ENCODE data around the gene CMKLR1. TPM values are rescaled to one million over a fixed set of nuclear protein-coding genes. Genes with fewer than 3 reads are reported as not detected.

The CMKLR1 gene
- polyA plus RNA-seq, 3 donors, result 7.5 to 11.6 (median 7.9) TPM

- H3K9me3 ChIP-seq (replicated peaks in 1 of 2; ENCODE audit: control insufficient read depth in 1 of 2, insufficient read depth in 1 of 2, low read length in 2 of 2), result no peaks in the 10 kb centered on the region
- TF ChIP-seq CTCF (IDR thresholded peaks at IDR 0.05), result no peak
- peak overlapping the region; percentile 86 to 96 for H3K27ac ChIP-seq (ENCODE audit: low read depth in 1 of 2, low read length in 2 of 2)
- no peaks in the 10 kb centered on the region for H3K36me3 ChIP-seq (replicated peaks in 1 of 2; ENCODE audit: control insufficient read depth in 1 of 2, insufficient read depth in 2 of 2, low read length in 2 of 2)
- DNase-seq, result peak; percentile 49 to 85 (median 72)
- H3K4me3 ChIP-seq (replicated peaks in 1 of 3; ENCODE audit: low read depth in 2 of 3, low read length in 3 of 3), result peak overlapping the region in 1 of 3 experiments; percentile 63
- 100% methylated on average over 2 of the region's 6 CpGs for WGBS (ENCODE audit: insufficient coverage)
- no peaks in the 10 kb centered on the region for H3K27me3 ChIP-seq (ENCODE audit: control insufficient read depth in 2 of 2, insufficient read depth in 2 of 2, low read length in 2 of 2)
- H3K4me2 ChIP-seq (replicated peaks; ENCODE audit: extremely low read depth, low read length, poor library complexity, severe bottlenecking), result peak overlapping the region; percentile 48
- H3K27me3 Mint-ChIP-seq (ENCODE audit: low read depth in 3 of 3), result peaks cover 0 to 3% (median under 1%) of the 10 kb centered on the region in 3 donors
- H3K36me3 Mint-ChIP-seq, result peaks cover 0 to 3% of the 10 kb centered on the region in 2 donors
- H3K4me3 Mint-ChIP-seq, result peak overlapping the region in 1 of 2 donors; percentile 61
- peaks cover 81 to 86% of the 10 kb centered on the region in 2 donors for H3K4me1 ChIP-seq (ENCODE audit: control insufficient read depth in 1 of 2, insufficient read depth in 2 of 2, low read length in 2 of 2)
- no peak overlapping the region for H2AFZ ChIP-seq (ENCODE audit: insufficient read depth, low read depth, low read length, poor library complexity, severe bottlenecking)
- H3K9ac ChIP-seq (ENCODE audit: insufficient read depth, low read length, poor library complexity, severe bottlenecking), result no peak overlapping the region
- H3K9me3 Mint-ChIP-seq, result peaks cover 0 to 3% (median 0%) of the 10 kb centered on the region in 7 donors
- H3K4me1 Mint-ChIP-seq, result peaks cover 88% of the 10 kb centered on the region
- H3K79me2 ChIP-seq (ENCODE audit: insufficient read depth, low read length), result no peaks in the 10 kb centered on the region
- peak overlapping the region; percentile 64 to 99 (median 91) for H3K27ac Mint-ChIP-seq
- no peaks in the 10 kb centered on the region for H4K20me1 ChIP-seq (ENCODE audit: insufficient read depth, low read length)
- intact Hi-C loops (cut with micrococcal nuclease), result loop anchor here in 1 of 2 donors (10.0 kb wide), 1 partner anchor 307 kb away; no protein-coding TSS in a partner anchor
Observed at GRCh38 chr12:108317308-108318234, 21.5 kb downstream of the CMKLR1 start.

- no peak for TF ChIP-seq CTCF (IDR thresholded peaks at IDR 0.05)
- intact Hi-C loops (cut with micrococcal nuclease), result loop anchor here in 1 of 2 donors (10.0 kb wide), 1 partner anchor 308 kb away; no protein-coding TSS in a partner anchor
- H3K4me2 ChIP-seq (replicated peaks; ENCODE audit: extremely low read depth, low read length, poor library complexity, severe bottlenecking), result peak overlapping the region; percentile 48
- H3K27me3 ChIP-seq (ENCODE audit: control insufficient read depth in 2 of 2, insufficient read depth in 2 of 2, low read length in 2 of 2), result no peaks in the 10 kb centered on the region
- H2AFZ ChIP-seq (ENCODE audit: insufficient read depth, low read depth, low read length, poor library complexity, severe bottlenecking), result no peak overlapping the region
- H3K79me2 ChIP-seq (ENCODE audit: insufficient read depth, low read length), result no peaks in the 10 kb centered on the region
- WGBS (ENCODE audit: insufficient coverage), result 12% methylated on average over 6 of the region's 12 CpGs
- peak overlapping the region in 1 of 3 experiments; percentile 63 for H3K4me3 ChIP-seq (replicated peaks in 1 of 3; ENCODE audit: low read depth in 2 of 3, low read length in 3 of 3)
- peaks cover 0 to 3% (median 0%) of the 10 kb centered on the region in 7 donors for H3K9me3 Mint-ChIP-seq
- peaks cover 0 to 3% (median 1%) of the 10 kb centered on the region in 3 donors for H3K27me3 Mint-ChIP-seq (ENCODE audit: low read depth in 3 of 3)
- H4K20me1 ChIP-seq (ENCODE audit: insufficient read depth, low read length), result no peaks in the 10 kb centered on the region
- no peak overlapping the region for H3K9ac ChIP-seq (ENCODE audit: insufficient read depth, low read length, poor library complexity, severe bottlenecking)
- no peaks in the 10 kb centered on the region for H3K36me3 ChIP-seq (replicated peaks in 1 of 2; ENCODE audit: control insufficient read depth in 1 of 2, insufficient read depth in 2 of 2, low read length in 2 of 2)
- peaks cover 93% of the 10 kb centered on the region for H3K4me1 Mint-ChIP-seq
- H3K4me3 Mint-ChIP-seq, result peak overlapping the region in 1 of 2 donors; percentile 75
- H3K27ac Mint-ChIP-seq, result peak overlapping the region; percentile 60 to 99 (median 97)
- H3K36me3 Mint-ChIP-seq, result peaks cover 3 to 5% of the 10 kb centered on the region in 2 donors
- peaks cover 93 to 98% of the 10 kb centered on the region in 2 donors for H3K4me1 ChIP-seq (ENCODE audit: control insufficient read depth in 1 of 2, insufficient read depth in 2 of 2, low read length in 2 of 2)
- H3K9me3 ChIP-seq (replicated peaks in 1 of 2; ENCODE audit: control insufficient read depth in 1 of 2, insufficient read depth in 1 of 2, low read length in 2 of 2), result no peaks in the 10 kb centered on the region
- peak in 1 of 3 donors; percentile 62 for DNase-seq
- H3K27ac ChIP-seq (ENCODE audit: low read depth in 1 of 2, low read length in 2 of 2), result peak overlapping the region; percentile 86 to 96
Observed at GRCh38 chr12:108316176-108317086, 22.7 kb downstream of the CMKLR1 start.
